SKM-1 (cell line): Measurements from ENCODE around the gene MYO19.
"Not testable (repeated sequence)": the region's sequence is repeated elsewhere in the genome, so short reads cannot be mapped to it uniquely, and the experiment has no call there.

Experiments
- DNase-seq: peaks from one replicate; lab custom pipeline; 2025; ENCODE audit not compliant: unreplicated experiment; lab: John Stamatoyannopoulos, UW

MYO19 gene

GRCh38 chr17:36533935-36534839 lies 481 bp downstream of the MYO19 start:
- DNase-seq, result no peak

GRCh38 chr17:36532435-36532975 lies 2.2 kb downstream of the MYO19 start:
- DNase-seq, result no peak

- no peak for DNase-seq
Measured at GRCh38 chr17:36529121-36529520, 5.5 kb downstream of the MYO19 start.

GRCh38 chr17:36527621-36528250 lies 6.9 kb downstream of the MYO19 start:
- DNase-seq, result no peak

DNA sequence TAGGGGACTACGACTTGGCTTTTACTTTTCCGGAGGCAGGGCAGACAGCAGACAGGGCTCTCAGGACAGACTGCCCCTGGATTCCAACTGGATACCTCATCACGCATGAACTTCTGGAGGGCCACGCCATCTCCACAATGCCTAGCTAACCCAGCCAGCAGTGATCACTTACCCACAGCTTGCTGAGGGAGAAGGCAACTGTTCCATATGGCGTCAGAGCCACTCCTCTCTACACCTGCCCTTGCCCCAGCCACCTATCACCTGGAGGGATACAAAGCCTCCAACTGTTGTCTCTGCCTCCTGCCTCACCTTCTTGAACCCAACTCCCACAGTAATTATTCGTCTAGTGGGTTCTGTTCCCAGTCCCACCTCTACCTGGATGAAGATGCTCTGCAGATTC lies 8.8 kb downstream of the MYO19 start:
- DNase-seq, result no peak

DNA sequence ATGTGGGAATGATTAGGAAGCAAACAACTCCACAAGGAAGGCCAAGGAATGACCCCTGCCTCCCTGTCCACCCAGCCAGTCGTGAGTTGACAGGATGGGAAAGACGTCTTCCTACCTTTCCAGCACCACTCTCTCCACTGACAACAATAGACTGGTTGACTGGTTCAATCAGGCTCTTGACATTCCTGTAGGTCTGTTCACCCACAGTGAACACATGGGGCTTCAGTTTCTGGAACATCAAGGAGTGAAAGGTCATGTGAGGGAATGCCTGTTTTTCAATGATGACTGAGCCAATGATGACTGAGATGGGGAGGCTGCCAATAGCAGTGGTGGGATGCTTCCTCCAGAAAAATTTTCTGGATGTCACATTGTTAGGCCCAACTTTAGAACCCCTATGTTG lies 9.6 kb downstream of the MYO19 start:
- DNase-seq, result no peak

- no peak for DNase-seq
Measured at GRCh38 chr17:36524428-36524876, 10.2 kb downstream of the MYO19 start.

GRCh38 chr17:36523113-36523512 lies 11.6 kb downstream of the MYO19 start:
- no peak for DNase-seq

- DNase-seq, result no peak
Measured at GRCh38 chr17:36515837-36516236, 18.8 kb downstream of the MYO19 start.

DNA sequence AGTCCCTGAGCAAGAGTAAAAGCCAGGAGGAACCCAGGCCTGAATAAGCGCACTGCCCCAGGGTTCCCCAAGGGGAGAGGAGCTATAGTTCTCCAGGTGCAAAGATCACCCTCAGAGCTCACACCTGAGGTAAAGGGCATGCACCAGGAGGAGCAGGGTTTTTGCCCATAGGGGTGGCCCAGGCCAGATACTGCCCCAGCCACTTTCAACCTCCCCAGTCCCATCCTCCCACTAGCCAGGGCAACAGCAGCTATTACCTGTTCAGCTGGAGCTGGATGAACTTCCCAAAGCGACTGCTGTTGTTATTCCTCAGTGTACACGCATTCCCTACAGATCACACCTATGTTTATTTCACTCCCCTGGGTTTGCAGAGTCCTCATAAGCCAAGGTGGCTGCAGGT lies 19.8 kb downstream of the MYO19 start:
- no peak for DNase-seq

DNA sequence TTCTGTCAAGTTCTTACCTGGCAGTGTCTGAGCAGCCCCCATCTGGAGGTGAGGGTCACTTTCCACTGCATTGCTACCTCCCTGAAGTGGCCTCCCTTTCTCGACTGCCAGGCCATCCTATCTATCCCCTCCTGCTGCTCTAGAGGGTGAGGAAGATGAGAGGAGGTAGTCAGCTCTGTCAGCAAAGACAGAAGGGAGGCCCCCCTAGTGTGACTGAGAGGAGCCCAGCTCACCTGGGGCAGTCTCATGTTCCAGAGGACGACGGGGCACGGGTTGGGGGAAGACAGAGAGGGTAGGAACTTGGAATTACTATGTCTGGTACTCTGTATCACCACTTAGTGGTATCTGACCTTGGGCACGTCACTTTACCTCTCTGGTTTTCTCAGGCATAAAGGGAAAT lies 22.0 kb downstream of the MYO19 start:
- DNase-seq, result no peak

DNA sequence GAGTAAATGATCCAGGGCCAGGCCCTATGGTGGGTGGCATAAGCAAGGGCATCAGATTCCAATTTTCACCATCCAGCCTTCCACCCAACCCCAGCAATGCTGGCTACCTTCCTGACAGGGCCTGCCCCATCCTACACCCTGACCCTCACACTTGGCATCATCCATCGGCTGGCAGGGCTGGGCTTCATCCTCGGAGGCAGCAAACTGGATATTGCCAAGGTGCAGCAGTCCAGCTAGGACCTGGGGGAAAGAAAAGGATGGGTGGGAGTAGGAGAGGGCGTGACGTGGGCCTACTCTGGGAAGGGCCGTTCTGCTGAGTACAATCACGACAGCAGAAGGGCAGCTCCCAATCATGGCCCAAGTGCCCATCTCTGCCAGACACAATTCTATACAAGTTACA lies 23.5 kb downstream of the MYO19 start:
- no peak for DNase-seq

DNA sequence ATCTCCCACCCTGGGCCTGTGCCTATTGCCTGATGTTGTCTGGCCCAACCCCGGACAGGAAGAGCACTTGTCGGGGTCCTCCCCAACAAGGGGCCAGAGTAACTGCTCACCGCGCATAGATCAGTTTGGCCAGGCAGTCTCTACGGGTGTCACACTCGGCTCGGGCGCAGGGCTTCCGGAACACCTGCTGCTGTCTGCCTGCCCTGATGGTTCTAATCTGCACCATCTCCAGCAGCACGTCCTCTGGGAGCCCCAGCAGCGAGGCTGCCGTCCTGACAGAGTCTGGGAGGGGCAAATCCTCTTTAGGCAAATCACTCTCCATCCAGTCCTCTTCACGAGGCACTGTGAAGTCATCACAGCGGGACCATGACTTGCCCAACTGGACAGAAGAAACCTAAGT lies 24.0 kb downstream of the MYO19 start:
- no peak for DNase-seq

- DNase-seq, result no peak
Measured at GRCh38 chr17:36509272-36509985, 25.2 kb downstream of the MYO19 start.

DNA sequence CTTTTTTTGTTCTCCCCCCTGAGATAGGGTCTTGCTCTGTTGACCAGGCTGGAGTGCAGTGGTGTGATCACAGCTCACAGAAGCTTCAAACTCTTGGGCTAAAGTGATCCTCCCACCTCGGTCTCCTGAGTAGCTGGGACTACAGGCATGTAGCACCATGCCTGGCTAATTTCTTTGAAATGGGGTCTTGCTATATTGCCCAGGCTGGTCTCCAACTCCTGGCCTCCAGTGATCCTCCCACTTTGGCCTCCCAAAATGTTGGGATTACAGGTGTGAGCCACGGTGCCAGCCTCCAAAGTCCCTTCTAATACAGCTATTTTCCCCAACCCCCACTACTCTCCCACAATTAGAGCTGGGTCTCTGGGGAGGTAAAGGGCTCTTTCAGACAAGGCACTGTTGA lies 26.2 kb downstream of the MYO19 start:
- DNase-seq, result not testable (repeated sequence)

DNA sequence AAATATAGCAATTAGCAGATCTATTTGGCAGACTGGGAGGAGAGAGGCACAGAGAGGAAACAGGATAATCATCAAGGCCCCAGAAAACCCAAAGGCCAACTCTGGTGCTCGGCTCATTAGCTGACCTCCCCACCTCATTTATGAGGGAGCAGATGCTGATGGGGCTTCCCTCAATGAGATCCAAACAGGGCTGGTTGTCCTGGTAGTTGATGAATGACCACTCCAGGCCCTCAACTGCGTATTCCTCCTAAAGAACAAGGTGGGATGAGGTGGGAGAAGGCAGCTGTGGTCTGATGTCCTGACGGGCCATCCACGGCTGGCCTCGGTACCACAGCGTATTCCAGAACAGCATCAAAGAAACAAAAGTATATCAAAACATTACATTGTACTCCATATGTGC lies 27.4 kb downstream of the MYO19 start:
- DNase-seq, result no peak

DNA sequence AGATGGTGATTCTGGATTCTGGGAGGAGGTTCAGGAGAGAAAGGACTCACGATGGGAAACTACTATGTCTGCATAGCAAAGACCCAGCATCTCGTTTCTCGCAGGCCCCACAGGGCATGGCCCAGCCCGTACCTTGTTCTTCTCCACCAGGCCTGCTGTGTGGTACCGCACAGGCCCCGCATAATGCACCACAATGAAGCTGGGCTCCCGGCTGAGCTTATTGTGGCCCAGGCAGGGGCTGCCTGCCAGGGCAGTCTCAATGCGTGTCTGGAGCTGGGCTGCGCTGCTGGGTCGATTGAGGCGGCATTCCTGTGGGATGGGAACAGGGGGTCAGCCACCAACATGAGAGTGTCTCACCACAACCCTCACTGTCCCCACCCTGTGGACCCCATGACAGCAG lies 27.8 kb downstream of the MYO19 start:
- DNase-seq, result no peak

DNA sequence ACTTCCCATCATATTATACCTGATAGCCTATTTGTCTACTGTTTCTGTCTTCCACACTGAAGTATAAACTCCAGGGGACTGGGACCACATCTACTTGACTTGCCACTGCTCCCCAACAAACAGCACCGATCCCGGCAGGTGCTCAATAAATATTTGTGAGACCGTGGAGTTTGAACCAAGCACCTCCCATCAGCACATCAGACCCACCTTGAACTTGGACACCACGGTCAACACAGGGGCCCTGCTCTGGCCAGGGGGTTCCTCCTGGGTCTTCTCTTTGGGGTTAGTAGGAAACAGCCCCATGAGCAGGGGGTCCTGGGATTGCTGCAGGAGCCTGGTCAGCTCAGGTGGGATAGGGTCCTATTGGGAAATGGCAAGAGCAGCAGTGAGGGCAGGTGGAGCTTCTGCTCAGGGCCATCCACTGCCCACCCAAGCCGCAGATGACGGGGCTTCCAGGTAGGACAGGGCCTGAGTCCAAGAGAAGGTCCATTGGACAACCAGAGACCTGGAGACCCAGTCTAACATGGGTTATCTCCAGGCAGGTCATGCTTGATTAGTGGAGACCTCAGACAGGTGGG lies 28.3 kb downstream of the MYO19 start:
- no peak for DNase-seq

DNA sequence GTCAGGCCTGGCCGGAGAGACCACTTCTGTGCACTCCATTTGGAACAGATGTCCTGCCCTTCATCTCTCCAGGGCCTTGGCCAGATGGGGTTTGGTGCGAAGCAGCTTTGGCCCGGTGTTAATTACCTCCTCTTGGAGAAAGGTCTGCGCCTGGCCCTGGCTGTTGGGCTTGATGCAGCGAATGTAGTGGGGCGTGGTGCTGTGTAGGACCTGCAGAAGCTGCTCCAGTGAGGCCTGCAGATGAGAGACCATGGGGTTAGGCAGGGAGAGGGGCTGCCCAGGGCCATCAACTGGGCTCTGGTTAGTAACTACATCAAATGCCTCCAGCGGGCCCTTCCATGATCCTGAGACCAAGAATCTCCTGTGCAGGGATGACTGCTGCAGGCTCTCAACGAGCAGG lies 29.5 kb downstream of the MYO19 start:
- no peak for DNase-seq

DNA sequence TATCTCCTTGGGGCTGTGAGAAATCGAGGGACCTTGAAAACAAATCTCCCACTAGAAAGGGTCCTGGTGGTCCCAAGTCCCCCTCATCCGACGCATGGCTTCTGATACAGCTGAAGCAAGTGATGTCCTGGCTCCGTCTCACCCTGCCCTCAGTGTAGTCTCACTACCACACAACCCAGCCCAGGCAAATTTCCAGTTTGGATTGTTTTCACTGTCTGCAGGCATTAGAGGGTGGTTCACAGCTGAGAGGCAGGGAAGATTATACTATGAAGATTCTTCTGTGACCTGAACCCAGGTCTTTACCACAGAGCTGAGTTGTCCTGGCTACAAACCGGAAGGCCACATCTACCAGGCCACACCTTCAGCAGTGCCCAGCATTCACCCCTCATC lies 30.5 kb downstream of the MYO19 start:
- DNase-seq, result no peak

DNA sequence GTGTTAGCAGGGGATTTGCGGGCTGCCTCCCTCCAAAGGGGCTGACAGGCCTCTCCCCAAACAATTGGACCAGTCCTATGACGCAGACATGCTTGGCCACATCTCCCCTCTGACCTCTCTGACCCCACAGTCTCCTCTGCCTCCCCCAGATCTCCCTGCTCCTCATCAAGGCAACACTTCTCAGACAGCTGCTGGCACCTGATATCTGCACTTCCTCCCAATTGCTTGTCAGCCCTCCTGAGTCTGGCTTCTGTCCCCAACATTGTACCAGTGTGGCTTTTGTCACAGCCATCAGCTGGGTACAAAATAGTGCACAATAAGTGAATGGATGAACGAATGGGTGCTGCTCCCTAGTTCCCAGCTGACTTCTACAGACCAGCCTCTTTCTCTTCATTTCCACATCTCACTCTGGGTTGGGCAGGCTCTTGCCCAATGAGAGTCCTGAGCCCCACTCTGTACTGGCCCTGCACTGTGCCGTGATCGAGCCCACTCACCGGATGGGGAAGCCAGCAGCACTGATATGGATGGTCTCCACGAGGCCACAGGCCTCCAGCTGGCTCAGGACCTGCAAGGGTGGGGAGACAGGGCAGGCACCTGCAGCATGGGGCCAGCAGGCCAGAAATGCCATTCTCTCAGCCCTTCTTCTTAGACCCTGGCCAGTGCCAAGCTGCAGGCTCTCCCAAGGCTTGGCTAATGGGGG lies 31.1 kb downstream of the MYO19 start:
- no peak for DNase-seq
